ENCODE measurements around the gene MYH8. TPM values are rescaled to one million over a fixed set of nuclear protein-coding genes. Genes with fewer than 3 reads are reported as not detected.

The MYH8 gene
- total and polyA plus RNA-seq, 2 of the 13 experiments (the other 11 are each of a cell fraction or from before 2014, with no cell fraction given), result not detected

- TF ChIP-seq HNRNPH1 (optimal IDR thresholded peaks at IDR 0.05; ENCODE audit: low read depth, low read length) (no peak), IKZF5 (CRISPR knock-in tag; IDR thresholded peaks at IDR 0.05) (no peak), HIC2 (CRISPR knock-in tag; IDR thresholded peaks at IDR 0.05; ENCODE audit: low read depth) (no peak), NFYC (CRISPR knock-in tag; IDR thresholded peaks at IDR 0.05) (no peak), ZNF629 (CRISPR knock-in tag; conservative IDR thresholded peaks at IDR 0.05) (no peak), CREB1 (IDR thresholded peaks at IDR 0.05) (no peak), CREB1 (CRISPR knock-in tag; IDR thresholded peaks at IDR 0.05) (no peak), HDAC1 (CRISPR knock-in tag; IDR thresholded peaks at IDR 0.05) (no peak), SRF (IDR thresholded peaks at IDR 0.05; ENCODE audit: low read depth, low read length) (no peak)
Measured at GRCh38 chr17:10420811-10421210, 939 bp downstream of the MYH8 start (continued).

- H3K9me3 ChIP-seq (ENCODE audit: low read length), result no peaks in the 10 kb centered on the region
- FAIRE-seq (no peak), ATAC-seq (no peak), DNase-seq (ENCODE audit: low spot score) (no peak)
- WGBS (ENCODE audit: low lambda C conversion rate), result 1% methylated on average over 3 of the region's 3 CpGs
- no peak overlapping the region for H3K4me2 ChIP-seq (ENCODE audit: low read depth, low read length)
- in situ Hi-C loops (cut with HindIII; ENCODE audit: extremely low pct_ligation_motif_present, low pct_unique_long_range_greater_than_20kb), result no loop called here
- POLR2A ChIA-PET, result no interaction called here
- H2AFZ ChIP-seq (ENCODE audit: low read length), result no peak overlapping the region
- no peaks in the 10 kb centered on the region for H3K4me1 ChIP-seq (ENCODE audit: insufficient read depth, low read length)
- no peak overlapping the region for H3K27ac ChIP-seq (ENCODE audit: extremely low read length, insufficient read depth, low read length)
- H4K20me1 ChIP-seq (ENCODE audit: insufficient read depth, low read length), result no peaks in the 10 kb centered on the region
- no peak overlapping the region for H3K4me3 ChIP-seq (replicated peaks in 1 of 3; ENCODE audit: insufficient read depth in 1 of 3, low read depth in 2 of 3, low read length in 3 of 3)
- no peaks in the 10 kb centered on the region for H3K79me2 ChIP-seq (ENCODE audit: insufficient read depth, low read length)
- no peak overlapping the region for H3K9ac ChIP-seq (ENCODE audit: insufficient read depth, low read depth, low read length)
- BruUV-seq (replicated peaks), result no TSS peak
- H3K27me3 ChIP-seq (ENCODE audit: control insufficient read depth in 1 of 2, insufficient read depth in 2 of 2, low read length in 2 of 2), result no peaks in the 10 kb centered on the region; a peak in 1 of 5 replicates
- no peaks in the 10 kb centered on the region for H3K36me3 ChIP-seq (replicated peaks in 1 of 2; ENCODE audit: control insufficient read depth in 1 of 2, insufficient read depth in 2 of 2, low read length in 2 of 2)
- CTCF ChIA-PET (ENCODE audit: low intra/inter-chr PET ratio, low total read pairs), result no interaction called here
- intact Hi-C loops (cut with micrococcal nuclease; ENCODE audit: unreplicated experiment), result no loop called here
- TF ChIP-seq ZNF253 (CRISPR knock-in tag; IDR thresholded peaks at IDR 0.05; ENCODE audit: borderline replicate concordance) (no peak), ZNF326 (CRISPR knock-in tag; IDR thresholded peaks at IDR 0.05; ENCODE audit: borderline replicate concordance) (no peak), HOXD1 (CRISPR knock-in tag; IDR thresholded peaks at IDR 0.05) (no peak), POGK (CRISPR knock-in tag; conservative IDR thresholded peaks at IDR 0.05) (no peak), ZNF207 (IDR thresholded peaks at IDR 0.05; ENCODE audit: borderline replicate concordance) (no peak), TFE3 (CRISPR knock-in tag; IDR thresholded peaks at IDR 0.05) (no peak), MEF2D (CRISPR knock-in tag; IDR thresholded peaks at IDR 0.05) (no peak), ZNF138 (CRISPR knock-in tag; IDR thresholded peaks at IDR 0.05; ENCODE audit: low read depth) (no peak)
Measured at GRCh38 chr17:10417431-10417830, 4.3 kb downstream of the MYH8 start.

Measured in HepG2 (cell line).